DND-41 (cell line): ENCODE results near the gene MYB.

Source experiments
- ATAC-seq: fragments of 200-7000 bp; cut with Tn5 transposase; 3 replicates; pipeline ENCODE4 v1.9.1; 2021; ENCODE audit warnings: low read depth; ENCODE audit not compliant: insufficient read depth
- DNase-seq: peaks from one replicate; pipeline ENCODE4 v3.0.0-alpha.2; 2020
- H2AFZ ChIP-seq: 2 replicates; pipeline ENCODE4 v1.6.0; 2012; ENCODE audit warnings: low read depth, low read length
- H3K27ac ChIP-seq: 2 replicates; pipeline ENCODE4 v1.5.1; 2012; ENCODE audit warnings: low read length, inconsistent platforms
- H3K27me3 ChIP-seq: fragments of 200-600 bp; sonication (generic); 2 replicates; pipeline ENCODE4 v1.6.0; 2012; ENCODE audit warnings: low read length, mild to moderate bottlenecking, inconsistent platforms; ENCODE audit not compliant: insufficient read depth, poor library complexity
- H3K36me3 ChIP-seq: 2 replicates; pipeline ENCODE4 v1.5.1; 2012; ENCODE audit warnings: low read length, inconsistent platforms; ENCODE audit not compliant: insufficient read depth
- H3K4me1 ChIP-seq: 2 replicates; pipeline ENCODE4 v1.5.1; 2012; ENCODE audit warnings: mild to moderate bottlenecking, low read length; ENCODE audit not compliant: insufficient read depth
- H3K4me2 ChIP-seq: 2 replicates; pipeline ENCODE4 v1.6.0; 2012; ENCODE audit warnings: mild to moderate bottlenecking, moderate library complexity, low read length, inconsistent platforms; ENCODE audit not compliant: insufficient read depth
- H3K4me3 ChIP-seq, 2 experiments: fragments of 200-600 bp in 1 of 2; shearing (Covaris generic) in 1 of 2; 2 replicates each; pipeline ENCODE4 v1.5.1; 2012 to 2016; ENCODE audit warnings: inconsistent platforms in 2 of 2, low read length in 2 of 2, mild to moderate bottlenecking in 2 of 2, low read depth in 1 of 2, moderate library complexity in 1 of 2
- H3K79me2 ChIP-seq: 2 replicates; pipeline ENCODE4 v1.6.0; 2012; ENCODE audit warnings: low read length, inconsistent platforms; ENCODE audit not compliant: insufficient read depth
- H3K9ac ChIP-seq: 2 replicates; pipeline ENCODE4 v1.6.0; 2012; ENCODE audit warnings: low read depth, mild to moderate bottlenecking, inconsistent platforms, low read length, moderate library complexity
- H3K9me3 ChIP-seq: 2 replicates; pipeline ENCODE4 v1.5.1; 2012; ENCODE audit warnings: low read length, moderate library complexity, mild to moderate bottlenecking, inconsistent platforms; ENCODE audit not compliant: insufficient read depth, severe bottlenecking
- H4K20me1 ChIP-seq: 2 replicates; pipeline ENCODE4 v1.6.0; 2012; ENCODE audit warnings: low read length; ENCODE audit not compliant: insufficient read depth
- EZH2 ChIP-seq: IDR thresholded peaks from 3 replicates; pipeline ENCODE4 v1.6.1; 2012; ENCODE audit warnings: borderline replicate concordance, low read depth, mild to moderate bottlenecking, moderate library complexity, low read length, inconsistent platforms; ENCODE audit not compliant: severe bottlenecking
- TF ChIP-seq, protein P1 (sequence below): IDR thresholded peaks from 2 replicates; pipeline ENCODE4 v1.5.1; 2012; ENCODE audit warnings: borderline replicate concordance, low read length, moderate library complexity, mild to moderate bottlenecking; ENCODE audit not compliant: poor library complexity, severe bottlenecking; ENCODE audit errors: extremely low read depth

MYB gene

DNA sequence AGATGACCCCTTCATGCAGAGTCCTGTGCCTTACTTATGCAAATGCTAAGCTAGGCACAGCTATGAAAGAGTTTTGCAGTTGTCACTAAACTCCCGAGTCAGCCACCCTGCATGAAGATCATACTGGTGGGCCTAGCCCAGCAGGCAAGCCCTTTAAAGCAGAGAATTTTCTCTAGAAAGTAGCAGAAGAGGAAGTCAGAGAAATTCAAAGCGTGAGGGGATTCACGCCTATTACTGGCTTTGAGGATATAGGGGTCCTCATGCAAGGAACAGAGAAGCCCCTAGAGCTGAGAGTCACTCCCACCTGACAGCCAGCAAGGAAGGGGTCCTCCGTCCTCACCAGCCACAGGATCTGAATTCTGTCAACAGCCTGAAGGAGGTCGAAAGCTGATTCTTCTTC is 54.6 kb downstream of the MYB start:
- Histone ChIP-seq H3K9me3 (no peaks in the 10 kb centered on the region), H2AFZ (peak overlapping the region; percentile 15; the same call in 1 of the 2 replicates), H3K27ac (peak overlapping the region; percentile 58), H3K36me3 (no peaks in the 10 kb centered on the region), H3K4me2 (no peak overlapping the region), H3K27me3 (no peaks in the 10 kb centered on the region), H3K4me1 (peaks cover 58% of the 10 kb centered on the region), H3K79me2 (no peaks in the 10 kb centered on the region), H3K9ac (no peak overlapping the region), H4K20me1 (no peaks in the 10 kb centered on the region), H3K4me3 (no peak overlapping the region)
- ATAC-seq (0 out of 3 replicates have a peak, but pooled peaks have one; percentile 3), DNase-seq (no peak)
- TF ChIP-seq, protein P1, sequence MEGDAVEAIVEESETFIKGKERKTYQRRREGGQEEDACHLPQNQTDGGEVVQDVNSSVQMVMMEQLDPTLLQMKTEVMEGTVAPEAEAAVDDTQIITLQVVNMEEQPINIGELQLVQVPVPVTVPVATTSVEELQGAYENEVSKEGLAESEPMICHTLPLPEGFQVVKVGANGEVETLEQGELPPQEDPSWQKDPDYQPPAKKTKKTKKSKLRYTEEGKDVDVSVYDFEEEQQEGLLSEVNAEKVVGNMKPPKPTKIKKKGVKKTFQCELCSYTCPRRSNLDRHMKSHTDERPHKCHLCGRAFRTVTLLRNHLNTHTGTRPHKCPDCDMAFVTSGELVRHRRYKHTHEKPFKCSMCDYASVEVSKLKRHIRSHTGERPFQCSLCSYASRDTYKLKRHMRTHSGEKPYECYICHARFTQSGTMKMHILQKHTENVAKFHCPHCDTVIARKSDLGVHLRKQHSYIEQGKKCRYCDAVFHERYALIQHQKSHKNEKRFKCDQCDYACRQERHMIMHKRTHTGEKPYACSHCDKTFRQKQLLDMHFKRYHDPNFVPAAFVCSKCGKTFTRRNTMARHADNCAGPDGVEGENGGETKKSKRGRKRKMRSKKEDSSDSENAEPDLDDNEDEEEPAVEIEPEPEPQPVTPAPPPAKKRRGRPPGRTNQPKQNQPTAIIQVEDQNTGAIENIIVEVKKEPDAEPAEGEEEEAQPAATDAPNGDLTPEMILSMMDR, result no peak
- no peak for TF ChIP-seq EZH2

DNA sequence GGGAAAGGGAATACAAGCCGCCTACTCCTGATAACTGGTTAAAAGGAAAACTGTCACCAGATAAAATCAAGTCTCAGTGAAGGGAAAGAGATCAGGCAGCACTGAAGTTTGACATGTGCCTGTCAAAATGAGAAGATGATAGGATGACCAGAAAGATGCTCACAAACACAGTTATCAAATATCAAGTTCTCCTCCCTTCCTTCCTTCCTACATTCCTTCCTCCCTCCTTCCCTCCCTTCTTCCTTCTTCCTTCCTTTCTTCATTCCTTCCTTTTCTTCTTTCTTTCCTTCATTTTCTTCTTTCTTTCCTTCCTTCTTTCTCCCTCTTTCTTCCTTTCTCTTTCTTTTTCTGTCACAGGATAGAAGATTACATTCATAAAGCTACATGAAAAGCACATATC is 55.2 kb downstream of the MYB start:
- Histone ChIP-seq H3K9ac (peak overlapping the region; percentile 2; the same call in 1 of the 2 replicates), H3K27ac (peak overlapping the region; percentile 58), H3K79me2 (no peaks in the 10 kb centered on the region), H4K20me1 (no peaks in the 10 kb centered on the region), H2AFZ (peak overlapping the region; percentile 46), H3K36me3 (no peaks in the 10 kb centered on the region), H3K27me3 (no peaks in the 10 kb centered on the region), H3K4me1 (peaks cover 52% of the 10 kb centered on the region), H3K4me3 (no peak overlapping the region), H3K4me2 (no peak overlapping the region), H3K9me3 (no peaks in the 10 kb centered on the region)
- ATAC-seq, result no peak
- DNase-seq, result no peak
- TF ChIP-seq EZH2, result no peak
- TF ChIP-seq, protein P1, result no peak

DNA sequence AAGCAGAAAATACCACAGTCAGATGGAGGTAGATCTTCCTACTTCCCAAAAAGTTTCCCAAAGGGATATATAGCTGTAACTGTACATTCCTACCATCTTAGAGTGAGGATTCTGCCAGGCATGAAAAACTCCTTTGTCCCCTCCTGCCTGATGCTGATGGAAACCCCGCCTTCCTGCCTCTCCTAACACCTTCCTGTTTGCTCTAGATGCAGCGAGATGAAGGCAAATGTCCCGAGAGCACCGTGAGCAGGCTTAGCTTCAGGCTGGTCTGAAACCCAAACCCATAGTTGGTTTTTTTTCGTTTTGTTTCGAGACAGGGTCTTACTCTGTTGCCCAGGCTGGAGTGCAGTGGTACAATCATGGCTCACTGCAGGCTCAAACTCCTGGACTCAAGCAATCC is 55.6 kb downstream of the MYB start:
- Histone ChIP-seq H4K20me1 (no peaks in the 10 kb centered on the region), H3K36me3 (no peaks in the 10 kb centered on the region), H2AFZ (peak overlapping the region; percentile 46), H3K4me1 (peaks cover 47% of the 10 kb centered on the region), H3K4me3 (no peak overlapping the region), H3K9ac (peak overlapping the region; percentile 2), H3K79me2 (no peaks in the 10 kb centered on the region), H3K27me3 (no peaks in the 10 kb centered on the region), H3K27ac (peak overlapping the region; percentile 58), H3K4me2 (no peak overlapping the region), H3K9me3 (no peaks in the 10 kb centered on the region)
- TF ChIP-seq EZH2, result no peak
- TF ChIP-seq, protein P1, result no peak
- ATAC-seq (peak; percentile 65), DNase-seq (peak; percentile 52)

DNA sequence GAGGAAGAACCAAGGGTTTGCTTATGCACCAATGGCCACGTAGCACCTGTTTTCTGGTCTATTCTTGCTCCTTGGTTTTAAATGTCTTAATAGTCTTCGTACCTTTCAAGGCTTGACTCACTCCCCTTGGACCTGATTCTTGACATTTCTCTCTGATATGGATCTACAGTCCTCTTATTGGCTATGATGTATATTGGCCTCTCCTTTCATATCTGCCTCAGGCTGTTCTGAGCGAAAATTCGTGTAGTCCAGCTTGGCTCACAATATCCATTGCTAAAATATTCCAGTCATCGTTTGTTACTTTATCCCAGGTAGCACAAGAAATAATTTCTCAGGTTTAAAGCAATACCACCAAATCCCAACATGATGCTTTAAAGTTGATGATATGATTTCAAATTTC is 59.6 kb downstream of the MYB start:
- Histone ChIP-seq H3K27ac (no peak overlapping the region), H4K20me1 (no peaks in the 10 kb centered on the region), H3K27me3 (no peaks in the 10 kb centered on the region), H3K9ac (no peak overlapping the region), H2AFZ (no peak overlapping the region), H3K79me2 (no peaks in the 10 kb centered on the region), H3K36me3 (no peaks in the 10 kb centered on the region), H3K4me1 (peaks cover 27% of the 10 kb centered on the region), H3K4me2 (no peak overlapping the region), H3K9me3 (no peaks in the 10 kb centered on the region), H3K4me3 (no peak overlapping the region)
- TF ChIP-seq, protein P1, result no peak
- no peak for TF ChIP-seq EZH2
- DNase-seq, result no peak
- ATAC-seq, result no peak
